DOHH2 (cell line): ENCODE measurements around the gene RHBDF2.

Experiments
- H3F3A ChIP-seq: fragments of 200-600 bp; sonication (generic), shearing (Covaris generic); 2 replicates; pipeline ENCODE4 v1.6.0; 2016; ENCODE audit warnings: antibody characterized with exemption, mild to moderate bottlenecking; ENCODE audit not compliant: control insufficient read depth, insufficient read depth
- H3K27ac ChIP-seq: fragments of 200-600 bp; sonication (generic); 2 replicates; pipeline ENCODE4 v1.5.1; 2014; ENCODE audit warnings: low read depth, mild to moderate bottlenecking, low read length, moderate library complexity
- H3K27me3 ChIP-seq: fragments of 200-600 bp; sonication (generic); 2 replicates; pipeline ENCODE4 v1.6.1; 2014; ENCODE audit warnings: mild to moderate bottlenecking, low read length, mixed read lengths; ENCODE audit not compliant: control insufficient read depth
- H3K36me3 ChIP-seq: fragments of 200-600 bp; sonication (generic); 2 replicates; pipeline ENCODE4 v1.6.1; 2014; ENCODE audit warnings: mild to moderate bottlenecking, low read length, moderate library complexity, mixed read lengths; ENCODE audit not compliant: control insufficient read depth
- H3K4me1 ChIP-seq: fragments of 200-600 bp; sonication (generic); 2 replicates; pipeline ENCODE4 v1.6.1; 2014; ENCODE audit warnings: mild to moderate bottlenecking, low read length, mixed read lengths; ENCODE audit not compliant: control insufficient read depth
- H3K4me2 ChIP-seq: fragments of 200-600 bp; sonication (generic); 2 replicates; pipeline ENCODE4 v1.6.0; 2014; ENCODE audit warnings: mild to moderate bottlenecking, low read length, moderate library complexity
- H3K4me3 ChIP-seq: fragments of 200-600 bp; sonication (generic); 2 replicates; pipeline ENCODE4 v1.5.1; 2014; ENCODE audit warnings: mild to moderate bottlenecking, low read length, mixed read lengths
- H3K79me2 ChIP-seq: fragments of 200-600 bp; sonication (generic); 2 replicates; pipeline ENCODE4 v1.6.1; 2014; ENCODE audit warnings: mild to moderate bottlenecking, low read length, mixed read lengths; ENCODE audit not compliant: control insufficient read depth
- H3K9me2 ChIP-seq: fragments of 200-600 bp; sonication (generic); replicated peaks from 2 replicates; pipeline ENCODE4 v1.6.1; 2014; ENCODE audit warnings: mild to moderate bottlenecking, low read length, mixed read lengths; ENCODE audit not compliant: control insufficient read depth
- H3K9me3 ChIP-seq: fragments of 200-600 bp; sonication (generic); 2 replicates; pipeline ENCODE4 v1.6.1; 2014; ENCODE audit warnings: antibody characterized with exemption, low read length, mixed read lengths; ENCODE audit not compliant: control insufficient read depth, insufficient read depth
- H4K20me1 ChIP-seq: fragments of 200-600 bp; sonication (generic); 2 replicates; pipeline ENCODE4 v1.6.0; 2014; ENCODE audit warnings: low read depth, mild to moderate bottlenecking, antibody characterized with exemption, low read length, moderate library complexity; ENCODE audit not compliant: control insufficient read depth, insufficient read depth
- CTCF ChIP-seq: fragments of 200-600 bp; sonication (generic); IDR thresholded peaks from one replicate; pipeline ENCODE4 v1.5.1; 2014; ENCODE audit warnings: antibody characterized with exemption, mild to moderate bottlenecking, low read depth, low read length; ENCODE audit not compliant: poor library complexity, severe bottlenecking
- EZH2phosphoT487 ChIP-seq: fragments of 200-600 bp; sonication (generic); IDR thresholded peaks from 2 replicates; pipeline ENCODE4 v1.6.1; 2017; ENCODE audit warnings: borderline replicate concordance, mild to moderate bottlenecking, antibody characterized with exemption, low read length, moderate library complexity, mixed read lengths

The RHBDF2 gene

DNA sequence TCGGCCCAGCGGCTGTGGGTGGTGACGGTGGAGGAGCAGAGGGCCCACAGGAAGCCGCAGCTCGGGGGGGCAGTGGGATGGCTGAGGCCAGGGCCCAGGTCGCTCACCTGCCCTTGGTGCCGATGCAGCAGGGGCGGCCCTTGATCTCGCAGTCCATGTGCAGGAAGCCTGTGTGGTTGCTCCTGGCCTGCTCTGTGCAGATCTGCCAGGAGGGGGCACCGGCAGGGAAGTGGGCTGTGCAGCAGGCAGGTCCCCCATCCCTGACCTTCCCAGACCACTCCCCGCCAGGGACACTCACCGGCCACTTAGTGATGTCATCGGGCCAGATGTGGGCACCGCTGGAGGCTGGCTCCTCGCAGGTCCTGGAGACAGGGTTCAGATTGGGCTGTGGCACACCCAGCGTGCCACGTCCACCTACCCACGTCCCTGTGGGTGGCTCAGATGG lies 27.7 kb downstream of the RHBDF2 start:
- Histone ChIP-seq H3F3A (no peaks in the 10 kb centered on the region), H3K4me3 (no peak overlapping the region), H3K4me1 (no peaks in the 10 kb centered on the region), H3K9me3 (no peaks in the 10 kb centered on the region), H3K9me2 (no peaks in the 10 kb centered on the region), H3K79me2 (no peaks in the 10 kb centered on the region), H3K4me2 (no peak overlapping the region), H4K20me1 (no peaks in the 10 kb centered on the region), H3K27ac (no peak overlapping the region), H3K36me3 (peaks cover 51% of the 10 kb centered on the region), H3K27me3 (no peaks in the 10 kb centered on the region)
- peak; percentile 69 for TF ChIP-seq CTCF
- no peak for TF ChIP-seq EZH2phosphoT487

GRCh38 chr17:76472726-76473125 lies 28.5 kb downstream of the RHBDF2 start:
- no peaks in the 10 kb centered on the region for H3K27me3 ChIP-seq
- H3K4me3 ChIP-seq, result no peak overlapping the region
- TF ChIP-seq CTCF (no peak), EZH2phosphoT487 (no peak)

DNA sequence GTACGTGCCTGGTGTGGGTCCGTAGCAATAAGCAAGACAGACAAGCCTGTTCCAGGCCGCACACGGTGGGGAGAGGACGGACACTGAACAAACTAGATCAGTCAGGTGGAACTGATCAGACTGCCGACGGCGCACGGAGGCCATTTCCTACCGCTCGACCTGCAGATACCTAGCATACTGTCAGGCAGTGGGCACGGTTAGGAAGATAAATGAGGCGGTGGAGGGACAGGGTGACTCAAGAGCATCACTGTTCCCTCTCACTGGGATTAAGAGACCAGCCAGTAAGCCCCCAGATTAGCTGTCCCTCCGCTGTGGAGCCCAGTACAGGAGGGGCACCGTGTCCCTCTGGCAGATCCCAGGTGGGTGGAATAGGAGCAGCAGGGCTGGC lies 29.0 kb downstream of the RHBDF2 start:
- Histone ChIP-seq H3F3A (no peaks in the 10 kb centered on the region), H3K9me2 (no peaks in the 10 kb centered on the region), H4K20me1 (no peaks in the 10 kb centered on the region), H3K27ac (no peak overlapping the region), H3K9me3 (no peaks in the 10 kb centered on the region), H3K4me1 (no peaks in the 10 kb centered on the region), H3K4me2 (no peak overlapping the region), H3K36me3 (peaks cover 44% of the 10 kb centered on the region), H3K27me3 (no peaks in the 10 kb centered on the region), H3K79me2 (no peaks in the 10 kb centered on the region), H3K4me3 (no peak overlapping the region)
- TF ChIP-seq CTCF (no peak), EZH2phosphoT487 (no peak)

More at GRCh38 chr17:76472726-76473125, 28.5 kb downstream of the RHBDF2 start:
- H3K9me3 ChIP-seq, result no peaks in the 10 kb centered on the region
- no peaks in the 10 kb centered on the region for H4K20me1 ChIP-seq
- no peaks in the 10 kb centered on the region for H3K79me2 ChIP-seq
- H3K4me2 ChIP-seq, result no peak overlapping the region
- no peaks in the 10 kb centered on the region for H3K9me2 ChIP-seq
- H3K36me3 ChIP-seq, result peaks cover 44% of the 10 kb centered on the region
- no peaks in the 10 kb centered on the region for H3K4me1 ChIP-seq
- H3K27ac ChIP-seq, result no peak overlapping the region
- H3F3A ChIP-seq, result no peaks in the 10 kb centered on the region
